SK-N-DZ (cell line): ENCODE data around the gene GRK1.

Source experiments
- DNase-seq: peaks from one replicate; pipeline ENCODE4 v3.0.0-alpha.2; 2015; ENCODE audit warnings: low spot score

Gene GRK1

DNA sequence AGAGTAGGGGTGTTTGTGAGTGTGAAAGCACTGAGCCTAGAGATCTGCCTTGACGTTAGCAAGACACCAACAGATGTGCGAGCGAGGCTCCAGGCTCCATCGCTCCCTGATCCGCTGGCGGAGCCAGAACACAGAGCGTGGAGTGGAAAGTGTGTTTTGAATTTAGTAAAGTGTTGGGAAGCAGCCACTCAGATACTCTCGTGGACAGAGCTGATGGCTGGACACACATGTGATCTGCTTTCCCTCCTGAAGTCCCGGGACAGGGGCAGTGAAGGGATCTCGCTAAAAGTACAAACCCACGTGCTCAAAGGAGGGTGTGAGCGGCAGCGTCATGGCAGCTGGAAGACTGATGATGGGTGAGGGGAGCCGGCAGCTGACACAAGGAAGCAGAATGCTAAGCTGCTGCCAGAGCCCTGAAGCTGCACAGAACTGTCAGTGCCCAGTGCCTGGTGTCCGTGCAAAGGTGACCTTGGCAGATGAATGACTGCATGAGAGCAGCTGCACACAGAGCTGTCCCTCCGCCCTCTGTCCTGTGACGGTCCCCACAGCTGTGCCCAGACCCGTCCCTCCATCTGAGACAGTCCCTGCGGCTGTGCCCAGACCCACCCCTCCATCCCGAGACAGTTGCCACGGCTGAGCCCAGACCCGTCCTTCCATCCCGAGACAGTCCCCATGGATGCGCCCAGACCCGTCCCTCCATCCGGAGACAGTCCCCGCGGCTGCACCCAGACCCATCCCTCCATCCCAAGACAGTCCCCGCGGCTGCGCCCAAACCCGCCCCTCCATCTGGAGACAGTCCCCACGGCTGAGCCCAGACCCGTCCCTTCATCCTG lies 62.4 kb downstream of the GRK1 start:
- no peak for DNase-seq

DNA sequence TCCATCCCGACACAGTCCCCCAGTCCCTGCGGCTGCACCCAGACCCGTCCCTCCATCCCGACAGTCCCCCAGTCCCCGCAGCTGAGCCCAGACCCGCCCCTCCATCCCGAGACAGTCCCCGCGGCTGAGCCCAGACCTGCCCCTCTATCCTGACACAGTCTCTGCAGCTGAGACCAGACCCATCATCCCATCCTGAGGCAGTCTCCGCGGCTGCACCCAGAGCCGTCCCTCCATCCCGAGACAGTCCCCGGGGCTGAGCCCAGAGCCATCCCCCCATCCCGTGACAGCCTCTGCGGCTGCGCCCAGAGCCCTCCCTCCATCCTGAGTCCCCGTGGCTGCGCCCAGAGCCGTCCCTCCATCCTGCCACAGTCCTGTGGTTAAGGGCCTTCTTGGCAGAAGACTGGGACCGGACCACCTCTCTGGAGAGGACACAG lies 63.3 kb downstream of the GRK1 start:
- no peak for DNase-seq

DNA sequence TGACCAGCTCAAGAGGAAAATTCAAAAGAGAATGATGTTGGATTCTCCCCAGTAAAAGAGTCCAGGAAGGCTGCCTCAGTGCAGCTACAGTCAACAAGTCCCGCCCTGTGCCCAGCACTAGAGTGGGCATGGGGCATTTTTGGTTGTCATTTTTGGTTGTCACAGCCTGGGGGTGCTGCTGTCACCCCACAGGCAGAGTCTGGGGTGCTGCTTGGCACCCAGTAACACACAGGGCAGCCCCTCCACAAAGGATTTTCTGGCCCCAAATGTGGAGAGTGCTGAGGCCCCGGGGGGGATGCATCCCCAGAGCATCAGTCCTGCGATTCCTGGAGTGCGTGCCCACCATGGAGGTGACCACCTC lies 63.8 kb downstream of the GRK1 start:
- DNase-seq: no peak

DNA sequence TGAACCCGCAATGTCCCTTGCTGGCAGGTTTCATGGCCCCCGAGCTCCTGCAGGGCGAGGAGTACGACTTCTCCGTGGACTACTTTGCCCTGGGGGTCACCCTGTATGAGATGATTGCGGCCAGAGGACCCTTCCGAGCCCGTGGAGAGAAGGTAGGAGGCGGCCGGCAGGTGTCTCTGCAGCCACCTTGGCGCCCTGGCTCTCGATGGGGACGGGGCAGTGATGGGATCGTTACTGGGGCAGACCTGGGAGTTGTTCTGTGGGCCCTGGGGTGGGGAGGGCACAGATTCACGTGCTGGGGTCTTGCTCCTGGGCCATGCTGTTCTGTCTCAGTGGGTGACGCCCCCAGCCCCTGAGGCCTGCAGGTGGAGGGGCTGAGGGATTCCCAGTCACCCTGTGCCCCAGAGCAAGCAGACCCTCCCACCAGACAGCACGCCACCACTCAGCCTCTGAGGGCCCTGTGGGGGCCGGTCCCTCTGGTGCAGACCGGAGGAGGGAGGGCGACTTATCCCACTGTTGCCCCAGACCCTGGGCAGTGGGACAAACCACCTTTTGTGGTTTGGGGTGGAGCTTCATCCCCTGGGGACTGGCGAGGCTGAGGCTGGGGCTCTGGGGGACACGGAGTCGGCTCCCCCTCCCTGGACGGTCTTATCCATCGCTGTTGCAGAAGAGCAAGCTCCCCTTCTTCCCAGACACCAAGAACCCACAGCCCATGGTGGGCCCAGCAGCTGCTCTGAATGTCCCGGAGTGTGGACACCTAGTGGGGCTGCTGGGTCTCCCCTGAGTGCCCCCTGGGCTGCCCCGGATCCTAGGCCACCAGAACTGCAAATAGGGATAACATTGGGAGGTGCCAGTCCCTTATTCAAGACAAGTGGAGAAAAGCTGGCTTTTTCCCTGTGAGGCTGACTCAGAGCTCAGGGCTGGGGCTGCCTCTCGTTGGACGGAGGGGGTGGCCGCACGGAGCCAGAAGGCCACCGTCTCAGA lies 64.5 kb downstream of the GRK1 start:
- DNase-seq: no peak

DNA sequence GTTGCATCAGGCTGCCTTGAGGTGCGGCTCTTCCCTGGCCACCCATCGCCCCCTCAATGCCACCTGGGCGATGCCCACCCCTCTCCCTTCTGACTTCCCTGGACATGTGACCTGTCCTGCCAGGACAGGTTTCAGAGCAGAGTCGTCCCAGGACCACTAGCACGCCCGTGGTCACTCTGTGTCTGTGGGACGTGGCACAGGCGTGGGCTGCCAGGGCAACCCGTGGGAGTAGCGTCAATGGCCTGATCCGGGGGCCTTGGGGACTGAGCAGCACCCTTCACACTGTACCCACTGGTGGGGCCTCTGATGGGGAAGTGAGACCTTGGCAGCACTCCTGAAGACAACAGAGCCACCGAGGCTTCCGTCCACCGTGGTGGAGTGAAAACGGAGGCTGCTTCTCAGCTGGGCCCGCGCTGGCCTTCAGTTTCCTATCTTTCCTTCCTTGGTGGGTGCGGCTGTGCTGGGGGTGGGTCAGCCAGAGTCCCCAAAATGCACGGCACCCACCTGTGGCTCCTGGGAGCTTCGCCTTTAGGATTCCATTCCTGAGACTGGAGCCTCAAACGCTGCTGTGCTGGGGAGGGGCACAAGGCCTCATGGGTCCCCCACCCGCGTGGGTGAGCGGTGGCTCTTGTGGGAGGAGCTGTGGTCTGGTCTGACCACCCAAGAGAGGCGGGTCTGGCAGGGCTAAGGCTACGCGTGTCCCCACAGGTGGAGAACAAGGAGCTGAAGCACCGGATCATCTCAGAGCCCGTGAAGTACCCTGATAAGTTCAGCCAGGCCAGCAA lies 65.3 kb downstream of the GRK1 start:
- DNase-seq: no peak

DNA sequence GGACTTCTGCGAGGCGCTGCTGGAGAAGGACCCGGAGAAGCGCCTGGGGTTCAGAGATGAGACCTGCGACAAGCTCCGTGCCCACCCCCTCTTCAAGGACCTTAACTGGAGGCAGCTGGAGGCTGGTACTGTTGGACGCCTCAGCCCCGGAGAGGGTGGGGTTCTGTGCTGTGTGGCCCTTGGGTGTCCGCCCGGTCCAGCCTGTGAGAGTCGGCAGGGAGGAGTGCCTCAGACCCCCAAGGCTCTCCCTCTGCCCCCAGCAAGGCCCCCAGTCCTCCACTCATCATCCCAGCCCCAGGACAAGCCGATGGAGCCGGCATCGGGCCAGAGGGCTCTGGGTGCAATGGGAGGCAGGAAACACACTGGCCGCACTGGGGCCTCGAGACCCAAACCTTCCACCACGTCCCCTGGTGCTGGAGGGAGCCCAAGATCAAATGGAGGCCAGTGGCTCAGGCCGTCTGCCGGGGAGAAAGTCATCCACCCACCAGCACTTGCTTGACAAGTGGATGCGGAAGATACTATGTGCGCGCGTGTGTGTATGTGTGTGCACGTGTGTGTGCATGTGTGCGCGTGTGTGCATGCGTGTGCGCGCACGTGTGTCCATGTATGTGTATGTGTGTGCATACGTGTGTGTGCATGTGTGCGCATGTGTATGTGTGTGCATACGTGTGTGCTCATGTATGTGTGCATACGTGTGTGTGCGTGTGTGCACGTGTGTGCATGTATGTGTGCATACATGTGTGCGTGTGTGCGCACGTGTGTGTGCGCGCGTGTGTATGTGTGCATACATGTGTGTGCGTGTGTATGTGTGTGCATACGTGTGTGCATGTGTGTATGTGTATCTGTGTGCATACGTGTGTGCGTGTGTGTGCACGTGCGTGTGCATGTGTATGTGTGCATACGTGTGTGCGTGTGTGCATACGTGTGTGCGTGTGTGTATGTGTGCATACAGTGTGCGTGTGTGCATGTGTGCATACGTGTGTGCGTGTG lies 66.2 kb downstream of the GRK1 start:
- DNase-seq: no peak

DNA sequence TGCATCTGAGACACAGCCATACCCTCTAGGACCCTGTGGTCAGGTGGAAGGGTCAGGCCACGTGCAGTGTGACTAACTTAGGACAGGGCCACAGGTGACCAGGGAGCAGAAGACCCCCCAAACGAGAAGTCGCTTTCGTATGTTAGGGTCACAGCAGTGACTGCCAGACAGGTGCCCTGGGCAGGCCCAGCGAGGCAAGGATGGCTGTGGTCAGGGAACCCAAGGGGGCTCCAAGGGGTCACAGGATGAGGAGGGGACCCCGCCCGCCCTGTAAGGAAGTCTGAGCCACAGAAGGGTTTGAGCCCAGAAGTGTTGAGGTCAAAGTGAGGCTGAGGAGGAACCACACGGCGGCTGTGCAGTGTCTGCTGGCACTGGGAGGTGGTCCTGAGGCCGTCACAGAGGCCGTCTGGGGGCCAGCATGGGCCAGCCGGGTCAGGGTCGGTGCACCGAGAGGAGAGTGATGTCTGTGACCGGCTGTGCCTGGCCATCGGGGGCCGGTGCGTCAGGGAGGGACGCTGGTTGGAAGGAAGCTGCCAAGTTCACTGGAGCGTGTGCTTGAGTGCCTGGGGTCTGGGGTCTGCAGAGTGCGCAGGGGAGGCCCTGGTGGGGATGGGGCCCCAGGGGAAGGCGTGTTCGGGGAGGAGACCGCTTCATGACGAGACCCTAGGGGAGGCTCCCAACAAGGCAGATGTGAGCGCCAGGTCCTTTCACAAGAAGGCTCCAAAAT lies 67.2 kb downstream of the GRK1 start:
- DNase-seq: no peak

DNA sequence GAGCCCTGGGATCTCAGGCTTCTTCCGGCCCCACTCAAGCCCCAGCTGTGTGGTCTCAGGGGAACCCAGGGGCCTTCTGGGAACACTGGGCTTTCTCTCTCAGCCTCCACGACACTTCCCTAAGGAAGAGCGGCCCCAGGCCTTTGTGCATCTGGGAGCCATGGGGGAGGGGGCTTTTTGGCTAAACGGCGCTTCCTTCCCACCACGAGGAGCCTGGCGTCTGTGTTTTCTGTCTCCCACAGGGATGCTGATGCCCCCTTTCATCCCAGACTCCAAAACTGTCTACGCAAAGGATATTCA lies 67.8 kb downstream of the GRK1 start:
- DNase-seq: no peak

DNA sequence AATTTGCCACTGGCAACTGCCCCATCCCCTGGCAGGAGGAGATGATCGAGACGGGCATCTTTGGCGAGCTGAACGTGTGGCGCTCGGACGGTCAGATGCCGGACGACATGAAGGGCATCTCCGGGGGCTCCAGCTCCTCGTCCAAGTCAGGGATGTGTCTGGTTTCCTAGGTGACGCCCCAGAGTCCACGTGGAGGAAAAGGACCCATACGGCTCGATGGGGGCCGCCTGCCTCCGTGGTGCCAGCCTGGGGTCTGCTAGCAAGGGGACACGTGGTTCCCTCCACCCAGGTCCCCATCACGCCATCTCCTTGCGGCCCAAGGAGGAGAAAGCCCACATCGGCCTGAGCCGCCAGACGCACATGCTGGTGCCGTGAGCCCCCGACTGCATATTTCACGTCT lies 68.2 kb downstream of the GRK1 start:
- no peak for DNase-seq

DNA sequence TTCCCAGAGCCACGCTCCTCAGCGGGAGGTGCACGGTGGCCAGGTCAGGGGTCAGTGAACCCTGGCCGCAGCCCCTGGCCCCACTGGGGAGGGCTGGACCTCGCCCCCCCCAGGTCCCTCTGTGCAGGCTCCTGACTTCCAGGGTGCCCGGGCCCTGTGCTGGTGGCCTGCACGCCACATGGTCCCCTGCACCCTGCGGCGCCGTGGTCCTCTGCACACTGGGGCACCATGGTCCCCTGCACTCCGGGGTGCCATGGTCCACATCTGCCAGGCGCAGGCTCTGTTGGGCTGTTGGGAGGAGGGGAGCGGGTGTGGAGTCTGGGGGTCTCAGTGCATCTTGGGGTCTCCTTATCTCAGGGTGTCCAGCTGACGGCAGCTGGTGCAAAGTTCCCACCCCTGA lies 68.7 kb downstream of the GRK1 start:
- no peak for DNase-seq

DNA sequence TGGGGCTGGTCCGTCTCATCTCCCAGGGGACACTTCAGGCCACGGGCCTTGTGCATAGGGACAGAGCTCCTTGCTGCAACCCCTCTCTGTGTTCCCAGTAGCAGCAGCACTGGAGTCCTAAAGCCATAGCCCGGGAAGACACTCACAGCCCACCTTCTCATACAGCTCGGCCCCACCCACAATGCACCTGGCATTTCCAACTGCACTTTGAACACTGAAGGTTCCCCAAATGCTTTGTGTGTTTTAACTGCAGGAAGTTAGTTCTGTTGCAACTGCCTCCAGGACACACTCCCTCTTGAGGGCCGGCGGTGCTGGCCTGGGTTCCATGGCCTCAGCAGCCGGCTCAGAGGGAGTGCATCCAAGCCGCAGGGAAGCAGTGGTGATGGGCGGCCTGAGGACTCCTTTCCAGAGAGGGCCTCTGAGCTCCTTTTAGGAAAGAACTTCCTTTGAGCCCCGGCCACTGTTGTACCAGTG lies 69.3 kb downstream of the GRK1 start:
- no peak for DNase-seq

DNA sequence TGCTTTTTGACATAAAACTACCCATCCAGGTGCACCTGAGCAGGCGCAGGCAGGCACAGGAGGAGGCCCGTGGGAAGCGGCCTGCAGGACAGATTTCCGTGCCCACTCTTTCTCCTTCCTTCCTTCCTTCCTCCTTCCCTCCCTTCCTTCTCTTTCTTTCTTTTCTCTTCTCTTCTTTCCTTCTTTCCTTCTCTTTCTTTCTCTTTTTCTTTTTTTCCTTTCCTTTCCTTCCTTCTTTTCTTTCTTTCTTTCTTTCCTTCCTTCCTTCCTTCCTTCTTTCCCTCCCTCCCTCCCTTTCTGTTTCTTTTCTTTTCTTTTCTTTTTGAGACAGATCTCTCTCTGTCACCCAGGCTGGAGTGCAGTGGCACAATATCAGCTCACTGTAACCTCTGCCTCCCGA lies 70.8 kb downstream of the GRK1 start:
- no peak for DNase-seq

DNA sequence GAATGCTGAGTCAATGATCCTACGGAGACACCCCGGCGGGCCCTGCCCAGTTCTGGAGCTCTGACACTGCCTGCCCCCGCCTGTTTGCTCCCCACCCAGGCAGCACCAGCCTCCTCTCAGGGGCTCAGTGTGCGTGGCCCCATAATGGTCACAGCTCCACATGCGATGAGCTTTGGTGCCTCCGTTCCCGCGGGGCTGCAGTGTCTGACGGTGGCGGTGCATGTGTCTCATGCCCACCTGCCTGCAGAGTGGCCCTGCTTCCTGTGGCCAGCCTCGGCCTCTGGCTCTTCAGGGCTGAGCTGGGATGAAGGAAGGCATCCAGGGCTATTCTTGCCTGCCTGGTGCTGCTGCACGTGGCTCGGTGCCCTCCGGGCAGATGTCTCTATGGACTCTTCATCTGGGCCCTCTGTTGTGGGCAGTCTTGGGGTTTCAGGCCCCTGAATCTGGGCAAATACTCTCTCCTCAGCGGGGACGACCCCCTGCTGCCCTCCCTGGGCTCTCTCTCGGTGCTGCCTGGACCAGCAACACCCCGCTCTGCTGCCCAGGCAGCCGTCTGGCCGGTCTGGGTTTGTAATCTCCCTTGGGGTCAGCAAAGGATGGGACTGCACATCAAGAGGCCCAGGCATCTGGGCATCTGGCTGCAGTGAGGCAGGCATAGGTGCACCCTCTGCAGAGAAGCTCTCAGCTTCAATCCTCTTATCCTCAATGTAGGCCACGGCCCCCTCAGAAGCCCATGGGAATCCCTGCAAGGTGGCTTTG lies 72.7 kb downstream of the GRK1 start:
- DNase-seq: no peak

DNA sequence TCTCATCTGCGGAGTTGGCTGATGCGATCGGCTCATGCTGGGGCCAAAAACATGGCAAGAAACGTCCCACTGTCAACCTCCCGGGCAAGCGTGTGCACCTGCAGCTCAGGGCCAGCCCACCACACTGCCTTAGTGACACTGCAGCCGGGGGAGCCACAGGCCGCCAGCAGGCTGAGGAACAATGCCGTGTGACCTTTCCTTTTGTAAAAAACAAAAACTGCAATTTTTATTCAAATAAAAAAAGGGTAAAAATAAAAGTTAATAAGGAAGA lies 73.2 kb downstream of the GRK1 start:
- no peak for DNase-seq

DNA sequence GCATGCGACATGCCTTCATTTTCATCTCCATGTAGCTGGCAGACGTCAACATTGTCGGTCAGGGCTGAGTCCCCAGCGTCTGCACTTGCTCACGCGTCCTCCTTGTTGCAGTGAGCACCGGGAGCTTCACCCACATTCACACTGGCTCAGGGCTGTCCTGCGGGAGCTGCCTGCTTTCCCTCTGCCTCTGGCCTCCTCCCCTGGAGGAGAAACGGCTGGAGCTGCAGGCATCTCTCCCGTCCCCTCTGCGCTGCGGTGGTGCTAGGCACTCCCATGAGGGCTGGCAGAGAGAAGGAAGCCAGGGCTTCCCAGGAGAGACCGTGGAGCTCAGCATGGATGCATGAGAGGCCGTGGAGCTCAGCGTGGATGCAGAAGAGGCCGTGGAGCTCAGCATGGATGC lies 73.6 kb downstream of the GRK1 start:
- DNase-seq: no peak

DNA sequence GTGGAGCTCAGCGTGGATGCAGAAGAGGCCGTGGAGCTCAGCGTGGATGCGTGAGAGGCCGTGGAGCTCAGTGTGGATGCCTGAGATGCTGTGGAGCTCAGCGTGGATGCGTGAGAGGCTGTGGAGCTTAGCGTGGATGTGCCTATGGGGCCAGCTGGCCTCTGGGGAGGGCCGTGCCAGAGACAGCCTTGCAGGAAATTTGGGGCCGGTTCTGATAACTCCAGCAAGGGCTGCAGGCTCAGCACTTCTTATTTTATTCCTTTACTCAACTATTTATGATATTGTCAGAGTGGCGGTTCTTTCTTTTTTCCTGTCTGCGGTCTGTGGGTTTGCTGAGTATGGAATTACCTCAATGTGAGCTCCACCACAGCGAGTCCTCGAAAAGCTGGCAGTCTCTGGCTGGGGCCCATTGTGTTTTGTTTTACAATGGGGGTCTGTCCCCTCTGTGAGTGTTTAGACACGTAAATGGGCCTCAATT lies 74.2 kb downstream of the GRK1 start:
- DNase-seq: no peak

DNA sequence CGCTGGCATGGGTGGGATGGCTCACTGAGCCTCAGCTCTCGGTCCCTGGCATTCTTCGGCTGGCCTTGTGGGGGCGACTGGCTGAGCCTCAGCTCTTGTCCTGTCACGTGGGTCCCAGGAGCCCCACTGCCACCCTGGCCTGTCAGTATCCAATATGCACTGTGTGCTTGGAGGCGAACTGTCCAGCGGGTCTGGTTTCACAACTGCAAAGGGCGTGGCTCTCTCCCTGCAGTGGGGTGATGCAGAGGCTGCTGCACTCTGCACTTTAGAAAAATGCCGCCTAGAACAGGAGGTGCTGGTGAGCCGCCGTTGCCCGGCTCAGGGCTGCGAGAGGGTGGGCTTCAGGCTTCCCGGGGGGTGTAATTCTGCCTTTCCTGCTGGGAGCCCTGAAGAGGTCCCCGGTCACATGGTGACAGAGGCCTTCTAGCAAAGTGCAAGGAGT lies 75.0 kb downstream of the GRK1 start:
- DNase-seq: peak; percentile 56

DNA sequence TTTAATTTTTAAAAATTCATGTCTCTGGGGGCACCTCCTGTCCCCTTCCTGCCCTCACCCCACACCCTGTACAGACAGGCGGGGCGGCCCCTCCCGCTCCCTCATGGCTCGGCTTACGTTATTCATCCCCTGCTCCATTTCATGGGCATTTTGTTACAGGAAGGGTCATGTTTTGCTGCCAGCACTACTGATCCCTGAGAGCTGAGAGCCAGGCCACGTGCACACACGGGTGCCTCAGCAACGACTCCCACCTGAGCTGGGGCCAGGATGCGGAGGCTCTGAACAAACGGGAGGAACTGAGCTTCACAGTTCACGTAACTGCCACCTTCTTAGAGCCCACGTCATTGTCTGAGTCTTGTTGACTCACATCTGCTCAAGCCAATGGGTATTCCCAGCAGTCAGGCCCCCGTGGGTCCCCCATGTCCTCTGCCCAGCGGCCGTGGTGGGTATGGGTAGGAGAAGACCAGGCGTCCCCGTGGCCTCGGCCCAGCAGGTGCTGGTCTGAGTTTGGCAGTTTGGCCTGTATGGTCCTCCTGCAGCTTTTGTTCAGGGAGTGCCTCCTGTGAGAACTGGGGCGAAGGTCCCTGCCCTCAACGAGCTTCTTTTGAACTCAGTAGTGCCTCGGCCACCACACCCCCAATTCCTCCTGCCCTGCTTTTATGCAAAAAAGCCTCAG lies 75.6 kb downstream of the GRK1 start:
- DNase-seq: no peak
